GM18499 (cell line): Measurements from ENCODE around the gene KCNMA1.

Experiments
- ATAC-seq: cut with Tn5 transposase; IDR thresholded peaks from one replicate; pipeline ENCODE4 v1.9.1; 2021; ENCODE audit warnings: moderate number of reproducible peaks; ENCODE audit not compliant: insufficient read depth, unreplicated experiment

The KCNMA1 gene

DNA sequence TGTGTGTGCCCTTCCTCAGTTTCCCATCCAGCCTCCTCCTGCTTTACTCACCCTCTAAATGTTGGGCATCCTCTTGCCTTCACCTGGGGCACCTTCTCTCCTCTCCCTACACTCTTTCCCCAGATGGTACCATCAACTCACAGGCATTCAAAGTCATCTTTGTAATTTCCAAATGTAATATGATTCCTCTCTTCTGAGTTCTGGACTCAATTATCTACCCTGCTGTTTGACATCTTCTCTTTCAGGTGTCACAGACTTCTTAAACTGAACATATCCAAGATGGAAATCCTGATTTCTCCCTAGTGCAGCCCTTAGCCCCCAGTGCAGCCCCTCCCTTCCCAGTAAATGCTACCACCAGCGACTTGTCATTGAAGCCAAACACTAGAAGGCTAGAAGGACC is 422.8 kb downstream of the KCNMA1 start:
- ATAC-seq, result no peak

DNA sequence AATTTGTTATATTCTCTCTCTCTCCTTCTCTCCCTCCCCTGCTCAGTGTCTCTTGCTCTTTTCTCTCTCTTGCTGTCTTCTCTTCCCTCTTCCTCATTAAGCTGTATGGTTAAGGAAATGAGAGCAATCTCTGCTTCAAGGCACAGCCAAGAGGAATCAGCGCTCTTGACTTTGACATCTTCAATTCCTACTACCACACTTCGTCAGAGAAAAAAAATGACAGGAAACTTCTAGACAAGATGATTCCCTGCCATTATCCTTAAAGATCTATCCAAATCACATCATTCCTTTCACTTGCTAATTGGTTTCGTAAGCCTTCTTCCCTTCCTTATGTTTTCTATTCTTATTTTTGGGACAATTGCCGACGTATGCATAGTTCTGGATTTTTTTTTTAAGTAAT is 425.0 kb downstream of the KCNMA1 start:
- no peak for ATAC-seq

GRCh38 chr10:77210645-77211044 is 427.0 kb downstream of the KCNMA1 start:
- ATAC-seq, result no peak

- no peak for ATAC-seq
Measured at GRCh38 chr10:77208684-77209256, 428.8 kb downstream of the KCNMA1 start.

GRCh38 chr10:77207828-77208185 is 429.8 kb downstream of the KCNMA1 start:
- no peak for ATAC-seq

GRCh38 chr10:77207182-77207827 is 430.3 kb downstream of the KCNMA1 start:
- ATAC-seq, result no peak

DNA sequence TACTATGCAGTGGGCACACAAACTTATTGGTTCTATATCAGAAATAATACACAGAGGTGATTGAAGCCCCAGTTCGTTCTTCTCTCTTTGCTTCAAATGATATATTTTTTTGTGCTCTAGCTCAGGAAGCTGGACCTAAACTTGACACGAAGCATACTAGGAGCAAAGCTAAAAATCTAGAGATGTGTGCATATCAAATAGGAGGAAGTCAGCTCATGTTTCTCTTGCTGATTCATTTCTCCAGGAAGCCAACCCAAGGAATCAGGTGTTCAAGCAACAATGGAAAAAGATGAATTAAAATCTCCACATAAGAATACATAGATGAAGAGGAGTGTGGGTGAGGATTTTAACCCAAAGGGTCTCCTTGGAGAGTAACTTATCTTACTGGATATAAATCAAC is 432.5 kb downstream of the KCNMA1 start:
- ATAC-seq, result no peak

GRCh38 chr10:77204171-77204570 is 433.4 kb downstream of the KCNMA1 start:
- ATAC-seq, result no peak

- no peak for ATAC-seq
Measured at GRCh38 chr10:77202857-77203256, 434.8 kb downstream of the KCNMA1 start.

- ATAC-seq, result no peak
Measured at GRCh38 chr10:77201135-77202106, 436.2 kb downstream of the KCNMA1 start.

DNA sequence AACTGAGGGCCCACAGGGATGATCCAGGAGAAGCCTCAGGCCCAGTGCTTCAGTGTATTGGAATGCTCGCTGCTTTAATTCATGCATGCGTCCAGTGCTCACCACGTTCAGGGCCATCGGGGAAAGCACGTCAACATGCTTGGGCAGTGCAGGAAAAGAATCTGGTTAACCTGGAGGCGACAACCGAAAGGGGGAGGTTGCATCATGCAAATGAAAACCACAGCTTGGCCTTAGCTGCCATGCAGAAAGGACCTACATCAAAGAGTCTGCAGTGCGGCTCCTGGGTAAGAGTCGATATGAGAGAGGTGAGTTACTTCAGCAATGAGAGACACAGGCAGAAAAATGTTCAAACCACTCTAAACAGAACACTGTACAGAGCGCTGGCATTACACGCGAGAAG is 440.1 kb downstream of the KCNMA1 start:
- no peak for ATAC-seq

DNA sequence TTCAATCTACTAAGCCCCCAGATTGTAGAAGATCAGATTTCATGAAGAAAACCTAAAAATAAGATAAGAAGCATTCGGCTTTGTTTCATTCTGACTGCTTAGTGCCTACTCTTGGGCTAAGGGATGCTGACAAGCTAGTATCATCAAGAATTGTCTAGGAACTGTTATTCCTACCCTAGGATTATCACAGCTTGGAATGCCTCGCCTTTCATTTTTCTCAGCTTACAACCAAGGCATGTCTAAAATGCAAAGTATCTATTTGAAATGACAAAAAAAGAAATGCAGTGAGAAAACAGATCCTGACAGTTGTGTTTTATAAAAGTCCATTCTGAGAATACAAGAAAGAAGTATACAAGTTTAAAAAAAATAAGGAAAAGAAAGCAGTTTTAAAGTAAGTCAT is 441.0 kb downstream of the KCNMA1 start:
- no peak for ATAC-seq

DNA sequence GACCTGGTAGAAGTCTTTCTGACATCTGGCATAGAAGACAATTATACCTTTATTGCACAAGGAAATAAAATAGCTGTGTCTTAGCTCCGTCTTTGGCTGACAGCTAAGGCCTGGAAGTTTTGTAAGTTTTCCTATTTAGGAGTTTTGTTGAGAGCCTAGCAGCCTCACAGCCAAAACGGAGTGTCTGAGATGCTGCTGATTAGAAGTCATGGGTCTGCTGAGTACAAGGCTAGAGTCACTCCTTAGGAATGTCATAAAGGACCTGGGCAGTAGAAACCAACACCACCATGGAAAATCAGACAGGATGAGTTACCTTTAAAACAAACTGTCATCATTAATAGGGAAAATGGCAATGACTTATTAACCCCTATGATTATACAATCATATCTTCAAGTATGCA is 442.5 kb downstream of the KCNMA1 start:
- ATAC-seq, result no peak

GRCh38 chr10:77193001-77193400 is 444.6 kb downstream of the KCNMA1 start:
- no peak for ATAC-seq

DNA sequence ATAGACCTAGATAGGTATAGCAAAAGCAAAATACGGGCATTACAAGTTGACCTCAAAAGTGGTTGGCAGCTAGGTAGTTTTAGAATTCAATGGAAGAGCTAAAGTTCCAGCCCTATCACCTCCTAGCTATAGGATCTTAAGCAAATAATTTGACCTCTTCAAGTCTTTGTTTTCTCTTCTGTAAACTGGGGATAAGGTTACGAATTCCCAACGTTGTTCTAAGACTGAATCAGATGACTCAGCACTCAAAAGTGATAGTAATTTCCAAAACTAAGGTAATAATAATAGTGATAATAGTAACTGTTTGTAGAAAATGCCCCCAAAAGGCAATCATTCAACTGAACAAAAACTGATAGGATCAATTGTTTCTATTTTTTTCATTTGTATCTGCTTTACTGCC is 445.2 kb downstream of the KCNMA1 start:
- ATAC-seq, result no peak

GRCh38 chr10:77191324-77192049 is 446.1 kb downstream of the KCNMA1 start:
- no peak for ATAC-seq

DNA sequence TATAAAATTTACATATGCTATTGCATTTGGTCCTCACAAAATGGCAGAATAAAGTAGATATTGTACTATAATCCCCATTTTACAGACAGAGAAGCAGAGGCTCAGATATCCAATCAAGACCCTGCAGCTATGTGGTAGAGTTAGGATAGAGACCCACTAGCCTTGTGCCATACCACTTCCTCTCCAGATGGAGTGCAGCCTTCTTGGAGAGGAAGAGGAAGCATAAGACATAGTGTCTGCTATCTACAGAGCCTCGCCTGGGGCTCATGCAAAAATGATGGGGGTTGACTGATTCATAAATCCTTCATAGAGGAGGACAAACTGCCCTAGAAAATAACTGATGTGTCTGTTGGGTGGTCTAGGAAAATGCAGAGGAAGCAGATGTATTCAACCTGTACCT is 447.3 kb downstream of the KCNMA1 start:
- no peak for ATAC-seq

DNA sequence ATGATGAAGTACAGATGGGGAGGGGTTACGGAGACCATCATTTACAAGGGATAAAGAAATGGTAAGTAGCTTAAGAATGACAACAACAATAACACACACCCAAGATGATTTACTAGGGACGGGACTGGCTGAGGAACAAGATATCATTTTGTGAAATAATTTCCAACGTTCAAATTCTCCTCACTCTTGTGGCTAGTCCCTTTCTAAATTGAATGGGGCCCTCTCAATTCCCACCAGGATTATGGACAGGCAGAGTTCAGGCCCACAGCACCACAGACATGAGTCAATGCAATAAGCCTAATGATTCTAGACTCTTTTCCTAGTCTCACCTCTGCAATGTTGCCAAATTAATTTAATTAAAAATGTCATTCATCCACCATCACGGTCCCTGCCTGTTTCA is 448.1 kb downstream of the KCNMA1 start:
- no peak for ATAC-seq

- no peak for ATAC-seq
Measured at GRCh38 chr10:77189075-77189474, 448.5 kb downstream of the KCNMA1 start.

DNA sequence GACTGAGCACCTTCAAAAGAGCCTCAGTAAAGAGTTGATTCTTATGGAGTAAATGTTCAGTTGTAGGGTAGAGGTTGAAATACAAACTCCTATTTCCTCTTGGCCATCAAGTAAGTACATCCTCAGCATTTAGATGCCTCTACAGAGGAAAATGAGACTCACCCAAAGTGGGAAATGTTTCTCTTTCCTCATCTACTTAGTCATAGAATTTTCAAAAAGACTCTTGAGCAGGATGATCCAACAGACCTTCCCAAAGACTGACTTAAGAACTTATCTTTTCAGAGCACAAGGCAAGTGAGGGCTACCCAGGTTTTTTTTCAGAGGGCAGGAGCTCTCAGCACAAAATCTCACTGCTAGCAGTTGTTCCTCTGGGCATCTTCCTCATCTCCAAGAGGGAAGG is 449.1 kb downstream of the KCNMA1 start:
- ATAC-seq, result no peak

DNA sequence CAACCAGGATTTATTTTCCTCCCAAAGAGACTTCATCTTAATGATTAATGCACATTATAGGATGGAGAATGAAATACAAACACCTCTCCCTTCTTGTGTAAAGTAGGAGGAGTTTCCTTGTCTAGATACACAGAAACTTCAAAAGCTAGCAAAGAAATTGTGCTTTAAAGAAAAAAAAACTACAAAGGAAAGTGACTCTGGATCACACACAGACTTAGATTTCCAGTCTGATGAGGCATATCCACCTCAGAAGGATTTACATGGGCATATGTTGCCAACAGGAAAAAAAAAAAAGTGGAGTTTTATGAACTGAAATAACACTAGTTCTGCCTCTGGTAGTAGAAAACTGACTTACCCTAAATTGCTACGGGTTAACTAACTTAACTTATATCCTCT is 449.6 kb downstream of the KCNMA1 start:
- no peak for ATAC-seq
